Thyroid gland (tissue), 4 donors: ENCODE results near the gene DAND5. TPM values are rescaled to one million over a fixed set of nuclear protein-coding genes. Genes with fewer than 3 reads are reported as not detected.

Experiments
- DNase-seq, 2 donors: peaks; one replicate each; pipeline ENCODE4 v3.0.0-alpha.2; 2019
- H3K27ac ChIP-seq, 3 donors: fragments of 200-600 bp; sonication (generic); 1 replicate in 2 of 3; 2 replicates in 1 of 3; pipeline ENCODE4 v1.5.1; 2016 to 2019; ENCODE audit warnings: mild to moderate bottlenecking in 1 of 3, moderate library complexity in 1 of 3
- H3K27me3 ChIP-seq: fragments of 200-600 bp; sonication (generic); one replicate; pipeline ENCODE4 v1.5.1; 2019
- H3K36me3 ChIP-seq, 2 donors: fragments of 200-600 bp; sonication (generic); one replicate each; pipeline ENCODE4 v1.5.1; 2016 to 2019
- H3K4me1 ChIP-seq, 2 donors: fragments of 200-600 bp; sonication (generic); one replicate each; pipeline ENCODE4 v1.5.1; 2017 to 2019
- H3K4me3 ChIP-seq, 3 donors: fragments of 200-600 bp; sonication (generic); replicated peaks in 1 of 3; 1 replicate in 2 of 3; 2 replicates in 1 of 3; pipeline ENCODE4 v1.5.1; 2016; ENCODE audit warnings: mild to moderate bottlenecking in 1 of 3
- H3K9me3 ChIP-seq: fragments of 200-600 bp; sonication (generic); one replicate; pipeline ENCODE4 v1.5.1; 2017
- POLR2A ChIP-seq, 2 donors: fragments of 450-650 bp; IDR thresholded peaks; one replicate each; pipeline ENCODE4 v1.6.1; 2017; ENCODE audit warnings: antibody characterized with exemption in 2 of 2, mild to moderate bottlenecking in 2 of 2, moderate library complexity in 1 of 2
- WGBS, 2 donors: methylation state at CpG; one replicate each; pipeline ENCODE4 v1.1.5; 2017; 5-methylcytosine and 5-hydroxymethylcytosine counted together
- intact Hi-C: fragments of 100-400 bp; cut with DNase I; formaldehyde crosslinking; loops from one replicate; pipeline ENCODE4 v1.15.1; 2023
- total RNA-seq, 4 donors: library from RNA; depleted of rRNA; stranded (reverse); fragments of >200 nt; gene quantifications; one replicate each; pipeline ENCODE4 v1.2.3, GENCODE V29; 2016
- TF ChIP-seq, protein P1 (sequence below), 6 experiments: fragments of 200-600 bp in 3 of 6; fragments of 450-650 bp in 3 of 6; sonication (generic) in 3 of 6; IDR thresholded peaks; one replicate each; pipeline ENCODE4 v1.5.1; 2016 to 2019; ENCODE audit warnings: antibody characterized with exemption in 6 of 6, mild to moderate bottlenecking in 2 of 6, inconsistent platforms in 1 of 6, moderate library complexity in 1 of 6

The DAND5 gene
- total RNA-seq, 4 donors from 2014 or later = 0.40 to 0.45 TPM; not detected in 2

DNA sequence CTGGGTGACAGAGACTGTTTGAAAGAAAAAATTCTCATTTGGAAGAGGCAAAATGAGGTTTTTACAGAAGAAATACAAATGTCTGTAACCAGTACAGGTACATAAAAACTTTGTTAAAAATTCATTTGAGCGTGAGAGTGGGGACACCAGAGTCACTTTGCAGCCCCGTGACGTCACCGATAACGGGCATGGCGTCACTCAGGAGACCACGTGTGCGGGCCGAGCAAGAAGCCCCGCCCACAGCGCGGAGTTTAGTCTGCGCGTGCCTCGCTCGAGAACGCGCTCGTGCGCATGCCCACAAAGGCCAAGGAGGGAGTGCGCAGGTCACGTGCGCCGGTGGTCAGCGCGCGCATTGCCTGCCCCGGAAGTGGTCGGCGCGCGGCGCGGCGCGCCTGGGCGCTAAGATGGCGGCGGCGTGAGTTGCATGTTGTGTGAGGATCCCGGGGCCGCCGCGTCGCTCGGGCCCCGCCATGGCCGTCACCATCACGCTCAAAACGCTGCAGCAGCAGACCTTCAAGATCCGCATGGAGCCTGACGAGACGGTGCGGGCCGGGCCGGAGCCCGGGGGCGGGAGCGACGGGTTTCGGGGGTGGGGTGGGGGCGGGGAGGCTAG is 23.8 kb upstream of the DAND5 start, which contains the start of gene RAD23A:
Gene RAD23A, plus strand, starts transcription at position 384 of the 613 bp plus-strand sequence. Its CDS starts 87 bp downstream, at position 471.
- peak; percentile 98 to 99 for DNase-seq
- TF ChIP-seq POLR2A (IDR thresholded peaks at IDR 0.05) = peak; percentile 50 to 89
- TF ChIP-seq, protein P1, sequence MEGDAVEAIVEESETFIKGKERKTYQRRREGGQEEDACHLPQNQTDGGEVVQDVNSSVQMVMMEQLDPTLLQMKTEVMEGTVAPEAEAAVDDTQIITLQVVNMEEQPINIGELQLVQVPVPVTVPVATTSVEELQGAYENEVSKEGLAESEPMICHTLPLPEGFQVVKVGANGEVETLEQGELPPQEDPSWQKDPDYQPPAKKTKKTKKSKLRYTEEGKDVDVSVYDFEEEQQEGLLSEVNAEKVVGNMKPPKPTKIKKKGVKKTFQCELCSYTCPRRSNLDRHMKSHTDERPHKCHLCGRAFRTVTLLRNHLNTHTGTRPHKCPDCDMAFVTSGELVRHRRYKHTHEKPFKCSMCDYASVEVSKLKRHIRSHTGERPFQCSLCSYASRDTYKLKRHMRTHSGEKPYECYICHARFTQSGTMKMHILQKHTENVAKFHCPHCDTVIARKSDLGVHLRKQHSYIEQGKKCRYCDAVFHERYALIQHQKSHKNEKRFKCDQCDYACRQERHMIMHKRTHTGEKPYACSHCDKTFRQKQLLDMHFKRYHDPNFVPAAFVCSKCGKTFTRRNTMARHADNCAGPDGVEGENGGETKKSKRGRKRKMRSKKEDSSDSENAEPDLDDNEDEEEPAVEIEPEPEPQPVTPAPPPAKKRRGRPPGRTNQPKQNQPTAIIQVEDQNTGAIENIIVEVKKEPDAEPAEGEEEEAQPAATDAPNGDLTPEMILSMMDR (IDR thresholded peaks at IDR 0.05) = peak in 1 of 6 experiments; percentile 22
- peak within 1 kb of the TSS; percentile 38 to 94 (median 60) for H3K4me3 ChIP-seq
- no peaks in the 10 kb centered on the region for H3K27me3 ChIP-seq
- peak within 1 kb of the TSS; percentile 79 to 98 (median 94) for H3K27ac ChIP-seq
- H3K36me3 ChIP-seq = peaks cover 58 to 72% of the 10 kb centered on the region in 2 donors
- peaks cover 35 to 56% of the 10 kb centered on the region in 2 donors for H3K4me1 ChIP-seq
- WGBS, 2 donors = 1 to 2% methylated on average over 12 to 19 of the region's 62 CpGs
- intact Hi-C loops = no loop called here
- no peaks in the 10 kb centered on the region for H3K9me3 ChIP-seq

DNA sequence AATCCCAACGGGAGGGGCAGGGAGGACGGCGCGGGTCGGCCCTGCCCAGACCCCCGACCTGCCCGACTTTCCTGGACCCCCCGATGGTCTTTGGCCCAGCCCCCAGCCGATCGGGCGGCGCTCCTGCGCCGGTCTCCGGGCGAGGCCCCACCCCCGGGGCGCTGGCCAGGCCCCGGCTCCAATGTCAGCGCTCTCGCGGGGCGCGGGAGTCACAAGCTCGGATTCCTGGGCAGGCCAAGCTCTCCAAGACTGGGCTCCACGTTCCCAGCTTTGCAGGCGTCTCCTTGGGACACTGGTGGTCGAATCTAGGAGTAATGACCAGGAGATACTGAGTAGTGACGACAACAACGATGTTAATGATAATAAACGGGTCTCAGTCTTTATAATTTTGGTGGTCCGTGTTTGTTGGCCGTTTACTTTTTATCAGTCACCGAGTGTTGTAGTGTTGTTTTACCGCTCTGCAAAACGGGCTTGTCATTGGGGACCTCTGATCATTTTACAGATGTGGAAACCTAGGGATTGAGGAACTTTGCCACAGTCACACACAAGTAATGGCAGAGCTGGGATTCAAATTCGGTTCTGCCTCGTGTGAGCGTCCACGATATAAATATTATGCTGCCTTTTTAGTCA is 23.2 kb upstream of the DAND5 start:
- no peak for TF ChIP-seq POLR2A (IDR thresholded peaks at IDR 0.05)
- TF ChIP-seq, protein P1 (IDR thresholded peaks at IDR 0.05) = no peak
- Histone ChIP-seq H3K27me3 (no peaks in the 10 kb centered on the region), H3K27ac (peak overlapping the region; percentile 79 to 98 (median 94)), H3K36me3 (peaks cover 52 to 70% of the 10 kb centered on the region in 2 donors), H3K4me1 (peaks cover 29 to 49% of the 10 kb centered on the region in 2 donors), H3K4me3 (peak overlapping the region; percentile 38 to 94 (median 60)), H3K9me3 (no peaks in the 10 kb centered on the region)
- intact Hi-C loops = no loop called here
- WGBS, 2 donors = 1% methylated on average over 13 to 21 of the region's 40 CpGs
- peak; percentile 80 to 84 for DNase-seq

DNA sequence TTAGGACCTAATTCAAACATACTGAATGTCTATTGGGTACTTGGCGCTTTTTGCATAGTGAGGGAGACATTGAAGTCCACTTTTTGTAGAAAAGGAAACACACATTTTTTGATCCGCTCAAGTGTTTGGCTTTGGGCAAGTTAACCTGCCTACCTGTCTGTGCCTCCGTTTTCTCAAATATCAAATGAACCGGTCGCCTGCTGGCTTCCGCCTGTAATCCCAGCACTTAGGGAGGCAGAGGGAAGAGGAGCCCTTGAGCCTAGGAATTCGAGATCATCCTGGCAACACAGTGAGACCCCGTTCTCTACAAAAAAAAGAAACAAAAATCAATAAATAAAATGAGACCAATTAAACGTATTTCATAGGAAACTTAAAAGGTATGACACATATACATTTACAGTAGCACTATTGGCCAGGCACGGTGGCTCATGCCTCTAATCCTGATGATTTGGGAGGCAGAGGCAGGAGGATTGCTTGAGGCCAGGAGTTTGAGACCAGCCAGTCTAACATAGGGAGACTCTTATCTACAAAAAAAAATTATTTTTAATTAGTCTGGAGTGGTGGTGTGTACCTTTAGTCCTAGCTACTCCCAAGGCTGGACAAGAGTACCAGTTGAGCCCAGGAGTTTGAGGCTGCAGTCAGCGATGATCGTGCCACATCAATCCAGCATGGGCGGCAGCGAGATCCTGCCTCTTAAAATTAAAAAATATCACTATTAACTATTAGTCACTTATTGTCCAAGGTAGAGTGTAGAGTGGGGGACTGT is 22.5 kb upstream of the DAND5 start:
- intact Hi-C loops = no loop called here
- TF ChIP-seq, protein P1 (IDR thresholded peaks at IDR 0.05) = no peak
- no peak for TF ChIP-seq POLR2A (IDR thresholded peaks at IDR 0.05)
- peak overlapping the region in 2 of 3 donors; percentile 60 to 94 for H3K4me3 ChIP-seq
- 55 to 59% methylated on average over 14 of the region's 14 CpGs for WGBS, 2 donors
- H3K27ac ChIP-seq = peak overlapping the region in 1 of 3 donors; percentile 79
- DNase-seq = no peak
- peaks cover 51 to 70% of the 10 kb centered on the region in 2 donors for H3K36me3 ChIP-seq
- no peaks in the 10 kb centered on the region for H3K27me3 ChIP-seq
- peaks cover 23 to 43% of the 10 kb centered on the region in 2 donors for H3K4me1 ChIP-seq
- no peaks in the 10 kb centered on the region for H3K9me3 ChIP-seq

DNA sequence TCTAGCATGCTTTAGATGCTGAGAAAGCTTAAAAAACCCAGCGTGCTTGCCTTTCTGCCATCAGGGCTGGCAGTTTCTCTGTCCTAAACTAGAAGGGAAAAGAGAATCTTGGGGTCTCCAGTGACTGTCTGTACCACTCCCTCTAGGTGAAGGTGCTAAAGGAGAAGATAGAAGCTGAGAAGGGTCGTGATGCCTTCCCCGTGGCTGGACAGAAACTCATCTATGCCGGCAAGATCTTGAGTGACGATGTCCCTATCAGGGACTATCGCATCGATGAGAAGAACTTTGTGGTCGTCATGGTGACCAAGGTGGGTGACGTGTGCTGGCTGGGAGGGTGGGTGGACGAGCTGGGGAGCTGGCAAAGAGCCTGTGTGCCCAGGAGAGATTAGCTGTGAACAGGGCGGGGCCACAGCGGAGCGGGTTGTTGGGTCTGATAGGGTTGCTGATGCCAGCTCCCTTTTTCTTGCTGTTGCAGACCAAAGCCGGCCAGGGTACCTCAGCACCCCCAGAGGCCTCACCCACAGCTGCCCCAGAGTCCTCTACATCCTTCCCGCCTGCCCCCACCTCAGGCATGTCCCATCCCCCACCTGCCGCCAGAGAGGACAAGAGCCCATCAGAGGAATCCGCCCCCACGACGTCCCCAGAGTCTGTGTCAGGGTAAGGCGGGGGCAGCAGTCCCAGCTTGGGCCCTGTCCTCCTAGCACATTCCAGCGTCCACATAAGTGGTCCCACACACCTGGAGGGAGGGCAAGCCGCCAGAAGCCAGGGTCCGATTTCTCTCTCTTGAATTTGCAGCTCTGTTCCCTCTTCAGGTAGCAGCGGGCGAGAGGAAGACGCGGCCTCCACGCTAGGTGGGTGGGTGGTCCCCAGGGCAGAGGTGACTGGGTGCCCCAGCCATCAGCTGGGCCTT is 21.4 kb upstream of the DAND5 start:
- Histone ChIP-seq H3K27ac (no peak overlapping the region), H3K27me3 (no peaks in the 10 kb centered on the region), H3K4me1 (peaks cover 21 to 36% of the 10 kb centered on the region in 2 donors), H3K9me3 (no peaks in the 10 kb centered on the region), H3K4me3 (no peak overlapping the region), H3K36me3 (peaks cover 57 to 72% of the 10 kb centered on the region in 2 donors)
- WGBS, 2 donors = 80 to 85% methylated on average over 26 to 28 of the region's 28 CpGs
- TF ChIP-seq, protein P1 (IDR thresholded peaks at IDR 0.05) = no peak
- TF ChIP-seq POLR2A (IDR thresholded peaks at IDR 0.05) = no peak
- no peak for DNase-seq
- intact Hi-C loops = no loop called here
